Measurements from ENCODE around the gene KCNA1. TPM values are rescaled to one million over a fixed set of nuclear protein-coding genes. Genes with fewer than 3 reads are reported as not detected.

KCNA1 gene
- total and polyA plus RNA-seq, 2 experiments from 2014 or later = 0.27 TPM; not detected in 1

DNA sequence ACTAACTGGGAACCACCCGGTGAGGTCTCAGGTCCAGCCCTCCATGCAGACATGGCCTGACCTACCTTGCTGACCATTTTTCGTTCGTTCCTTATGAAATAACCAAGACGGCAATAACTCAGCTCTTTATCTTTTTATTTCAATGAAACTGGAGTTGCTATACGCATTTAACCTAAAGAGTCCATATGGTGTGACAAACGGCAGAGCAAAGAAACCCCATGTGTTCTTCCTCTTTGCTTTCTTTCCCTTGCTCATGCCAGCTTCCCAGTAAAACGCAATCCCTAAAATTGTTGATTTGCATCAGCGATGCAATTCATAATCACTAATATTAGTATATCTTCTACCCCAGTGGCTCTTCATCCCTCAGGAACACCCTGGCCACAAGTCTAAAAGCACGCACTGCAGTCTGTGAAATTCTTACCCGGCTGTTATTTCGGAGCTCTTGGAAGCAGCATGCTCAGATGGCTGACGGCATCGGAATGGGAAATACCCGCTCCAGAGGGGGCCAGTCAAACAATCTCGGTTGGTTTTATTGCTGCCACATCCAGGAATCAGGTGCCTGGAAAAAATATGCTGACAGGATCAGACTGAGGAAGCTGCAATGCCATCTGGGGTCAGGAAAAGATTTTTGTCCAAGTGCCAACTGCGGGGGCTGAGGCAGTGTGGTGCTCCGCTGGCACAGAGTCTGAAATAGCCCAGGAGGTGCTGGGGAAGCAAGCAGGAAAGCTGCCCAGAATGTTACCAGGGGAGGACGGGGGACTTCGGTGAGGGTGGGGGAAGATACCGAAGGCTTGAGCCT, 28.2 kb upstream of the KCNA1 start:
- Histone ChIP-seq H2AFZ (no peak overlapping the region), H3K9me3 (ENCODE audit: low read depth) (no peaks in the 10 kb centered on the region), H3K4me1 (ENCODE audit: insufficient read depth) (no peaks in the 10 kb centered on the region), H3K4me2 (no peak overlapping the region), H3K79me2 (no peaks in the 10 kb centered on the region), H4K20me1 (ENCODE audit: insufficient read depth, poor library complexity, severe bottlenecking) (no peaks in the 10 kb centered on the region), H3K27ac (no peak overlapping the region), H3K9me2 (replicated peaks; ENCODE audit: insufficient read depth) (no peaks in the 10 kb centered on the region), H3K36me3 (replicated peaks; ENCODE audit: insufficient read depth, low read depth) (no peaks in the 10 kb centered on the region), H3K27me3 (peaks cover 22% of the 10 kb centered on the region), H3K4me3 (no peak overlapping the region)
- TF ChIP-seq, protein P1, sequence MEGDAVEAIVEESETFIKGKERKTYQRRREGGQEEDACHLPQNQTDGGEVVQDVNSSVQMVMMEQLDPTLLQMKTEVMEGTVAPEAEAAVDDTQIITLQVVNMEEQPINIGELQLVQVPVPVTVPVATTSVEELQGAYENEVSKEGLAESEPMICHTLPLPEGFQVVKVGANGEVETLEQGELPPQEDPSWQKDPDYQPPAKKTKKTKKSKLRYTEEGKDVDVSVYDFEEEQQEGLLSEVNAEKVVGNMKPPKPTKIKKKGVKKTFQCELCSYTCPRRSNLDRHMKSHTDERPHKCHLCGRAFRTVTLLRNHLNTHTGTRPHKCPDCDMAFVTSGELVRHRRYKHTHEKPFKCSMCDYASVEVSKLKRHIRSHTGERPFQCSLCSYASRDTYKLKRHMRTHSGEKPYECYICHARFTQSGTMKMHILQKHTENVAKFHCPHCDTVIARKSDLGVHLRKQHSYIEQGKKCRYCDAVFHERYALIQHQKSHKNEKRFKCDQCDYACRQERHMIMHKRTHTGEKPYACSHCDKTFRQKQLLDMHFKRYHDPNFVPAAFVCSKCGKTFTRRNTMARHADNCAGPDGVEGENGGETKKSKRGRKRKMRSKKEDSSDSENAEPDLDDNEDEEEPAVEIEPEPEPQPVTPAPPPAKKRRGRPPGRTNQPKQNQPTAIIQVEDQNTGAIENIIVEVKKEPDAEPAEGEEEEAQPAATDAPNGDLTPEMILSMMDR (IDR thresholded peaks at IDR 0.05; ENCODE audit: poor library complexity) = no peak
- TF ChIP-seq EZH2 (IDR thresholded peaks at IDR 0.05; ENCODE audit: borderline replicate concordance) = no peak
- TF ChIP-seq EZH2phosphoT487 (IDR thresholded peaks at IDR 0.05; ENCODE audit: low read depth, severe bottlenecking, unreplicated experiment) = no peak
- no peak for DNase-seq (ENCODE audit: low spot score)
- 86% methylated on average over 20 of the region's 20 CpGs for WGBS (ENCODE audit: low lambda C conversion rate, missing lambda C conversion rate)

DNA sequence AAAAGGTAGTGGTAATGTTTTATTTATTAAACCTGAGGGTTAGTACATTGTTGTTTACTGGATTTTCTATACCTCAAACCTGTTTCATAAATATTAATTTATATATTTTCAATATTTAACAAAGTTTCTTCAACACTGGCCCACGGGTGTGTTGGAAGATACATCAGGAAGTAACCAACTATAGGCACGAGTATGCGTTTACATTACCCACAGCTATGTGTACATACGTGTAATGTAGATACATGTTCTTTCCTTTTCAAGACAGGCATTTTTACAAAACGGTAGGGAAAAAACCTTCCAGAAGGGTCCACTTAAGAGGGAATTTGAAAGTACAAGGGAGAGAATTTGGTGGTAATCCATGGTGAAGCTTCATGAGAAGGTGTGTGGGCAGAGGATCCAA, 17.8 kb upstream of the KCNA1 start:
- TF ChIP-seq EZH2 (IDR thresholded peaks at IDR 0.05; ENCODE audit: borderline replicate concordance) (no peak), EZH2phosphoT487 (IDR thresholded peaks at IDR 0.05; ENCODE audit: low read depth, severe bottlenecking, unreplicated experiment) (no peak)
- TF ChIP-seq, protein P1 (IDR thresholded peaks at IDR 0.05; ENCODE audit: poor library complexity) = no peak
- DNase-seq (ENCODE audit: low spot score) = no peak
- H3K27ac ChIP-seq = no peak overlapping the region
- H2AFZ ChIP-seq = no peak overlapping the region
- H3K4me3 ChIP-seq = no peak overlapping the region
- peaks cover 56% of the 10 kb centered on the region for H3K27me3 ChIP-seq
- no peaks in the 10 kb centered on the region for H3K4me1 ChIP-seq (ENCODE audit: insufficient read depth)
- H3K79me2 ChIP-seq = no peaks in the 10 kb centered on the region
- WGBS (ENCODE audit: low lambda C conversion rate, missing lambda C conversion rate) = 76% methylated on average over 5 of the region's 5 CpGs
- no peaks in the 10 kb centered on the region for H3K36me3 ChIP-seq (replicated peaks; ENCODE audit: insufficient read depth, low read depth)
- no peaks in the 10 kb centered on the region for H4K20me1 ChIP-seq (ENCODE audit: insufficient read depth, poor library complexity, severe bottlenecking)
- H3K4me2 ChIP-seq = no peak overlapping the region
- no peaks in the 10 kb centered on the region for H3K9me2 ChIP-seq (replicated peaks; ENCODE audit: insufficient read depth)
- no peaks in the 10 kb centered on the region for H3K9me3 ChIP-seq (ENCODE audit: low read depth)

DNA sequence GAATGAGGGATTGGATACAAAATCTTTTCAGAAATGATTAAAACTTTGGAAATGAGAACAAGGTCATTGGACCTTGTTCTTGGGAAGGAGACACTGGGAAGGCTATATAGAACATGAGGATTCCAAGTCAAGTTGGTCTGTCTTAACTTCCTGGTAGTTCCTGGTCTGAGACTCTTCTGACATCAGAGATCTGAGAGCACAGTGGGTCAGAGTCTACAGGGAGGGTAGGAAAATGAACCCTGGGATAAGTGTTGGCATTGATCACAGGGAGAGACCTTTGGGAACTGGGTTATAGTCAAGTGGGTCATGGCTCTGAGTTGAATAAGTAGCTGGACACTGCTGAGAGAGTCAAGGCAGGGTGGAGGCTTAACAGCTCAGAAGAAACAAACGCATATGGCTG, 17.3 kb upstream of the KCNA1 start:
- Histone ChIP-seq H3K4me1 (ENCODE audit: insufficient read depth) (no peaks in the 10 kb centered on the region), H2AFZ (no peak overlapping the region), H3K27ac (no peak overlapping the region), H3K9me3 (ENCODE audit: low read depth) (no peaks in the 10 kb centered on the region), H3K79me2 (no peaks in the 10 kb centered on the region), H3K4me2 (no peak overlapping the region), H3K27me3 (peaks cover 52% of the 10 kb centered on the region), H4K20me1 (ENCODE audit: insufficient read depth, poor library complexity, severe bottlenecking) (no peaks in the 10 kb centered on the region), H3K9me2 (replicated peaks; ENCODE audit: insufficient read depth) (no peaks in the 10 kb centered on the region), H3K36me3 (replicated peaks; ENCODE audit: insufficient read depth, low read depth) (no peaks in the 10 kb centered on the region), H3K4me3 (no peak overlapping the region)
- DNase-seq (ENCODE audit: low spot score) = no peak
- TF ChIP-seq EZH2 (IDR thresholded peaks at IDR 0.05; ENCODE audit: borderline replicate concordance) (no peak), EZH2phosphoT487 (IDR thresholded peaks at IDR 0.05; ENCODE audit: low read depth, severe bottlenecking, unreplicated experiment) (no peak)
- TF ChIP-seq, protein P1 (IDR thresholded peaks at IDR 0.05; ENCODE audit: poor library complexity) = no peak
- 92% methylated on average over 1 of the region's 1 CpG for WGBS (ENCODE audit: low lambda C conversion rate, missing lambda C conversion rate)
